HepG2 (cell line): Measurements from ENCODE around the gene SLC6A16. TPM values are rescaled to one million over a fixed set of nuclear protein-coding genes. Genes with fewer than 3 reads are reported as not detected.
A peak's percentile ranks its signal among the peaks of the same experiment; 100 is the strongest.

Experiments
- ATAC-seq: fragments of 200-7000 bp; cut with Tn5 transposase; 3 replicates; pipeline ENCODE4 v1.9.1; 2020; ENCODE audit warnings: mild to moderate bottlenecking, moderate library complexity
- BruUV-seq: library from RNA; stranded (reverse); fragments of 400-500 nt; replicated peaks from 2 replicates; lab custom pipeline; 2021; lab: Mats Ljungman, UMichigan
- CTCF ChIA-PET: fragments of 300-600 bp; formaldehyde crosslinking; extraction: SDS; loops from one replicate; lab custom pipeline; 2021; ENCODE audit warnings: low total read pairs, inconsistent platforms, low intra/inter-chr PET ratio; lab: Yijun Ruan, JAX
- POLR2A ChIA-PET: fragments of 350-600 bp; sonication (Branson Sonifier 250); formaldehyde crosslinking; loops from one replicate; lab custom pipeline; 2020; ENCODE audit warnings: antibody characterized with exemption, inconsistent platforms; lab: Yijun Ruan, JAX
- DNase-seq: peaks from one replicate; pipeline ENCODE4 v3.0.0-alpha.2; 2015; ENCODE audit warnings: low spot score
- FAIRE-seq: peaks from 3 replicates; lab custom pipeline; 2011; peaks lifted over from hg19 to GRCh38; lab: Jason Lieb, UNC
- H2AFZ ChIP-seq: one replicate; pipeline ENCODE4 v1.6.1; 2011; ENCODE audit warnings: low read length, inconsistent platforms
- H3K27ac ChIP-seq: fragments of 300-600 bp; 3 replicates; pipeline ENCODE4 v1.8.0; 2011; ENCODE audit warnings: mixed run types, mild to moderate bottlenecking, mixed read lengths, low read length, inconsistent platforms; ENCODE audit not compliant: insufficient read depth; ENCODE audit errors: extremely low read length
- H3K27me3 ChIP-seq, 2 experiments: fragments of 200-600 bp in 1 of 2; 2 replicates in 1 of 2; 3 replicates in 1 of 2; pipeline versions ENCODE4 v1.6.0 to v1.8.0; 2011; ENCODE audit warnings: low read length in 2 of 2, mild to moderate bottlenecking in 2 of 2, moderate library complexity in 2 of 2, inconsistent platforms in 1 of 2; ENCODE audit not compliant: insufficient read depth in 2 of 2, control insufficient read depth in 1 of 2
- H3K36me3 ChIP-seq, 2 experiments: fragments of 200-600 bp in 1 of 2; replicated peaks in 1 of 2; 2 replicates in 1 of 2; 3 replicates in 1 of 2; pipeline versions ENCODE4 v1.5.1 to v1.8.0; 2011; ENCODE audit warnings: low read length in 2 of 2, inconsistent platforms in 1 of 2; ENCODE audit not compliant: insufficient read depth in 2 of 2, control insufficient read depth in 1 of 2
- H3K4me1 ChIP-seq: 2 replicates; pipeline ENCODE4 v1.5.1; 2012; ENCODE audit warnings: low read length, inconsistent platforms; ENCODE audit not compliant: insufficient read depth
- H3K4me2 ChIP-seq: 2 replicates; pipeline ENCODE4 v1.6.0; 2011; ENCODE audit warnings: low read depth, low read length, inconsistent platforms
- H3K4me3 ChIP-seq, 3 experiments: fragments of 200-600 bp in 1 of 3; sonication (generic), shearing (Covaris generic) in 1 of 3; replicated peaks in 1 of 3; 2 replicates each; pipeline ENCODE4 v1.5.1; 2011 to 2016; ENCODE audit warnings: low read length in 3 of 3, inconsistent platforms in 2 of 3, low read depth in 2 of 3, mild to moderate bottlenecking in 2 of 3, control low read depth in 1 of 3, mixed read lengths in 1 of 3; ENCODE audit not compliant: insufficient read depth in 1 of 3
- H3K79me2 ChIP-seq: one replicate; pipeline ENCODE4 v1.6.1; 2011; ENCODE audit warnings: low read length, inconsistent platforms; ENCODE audit not compliant: insufficient read depth
- H3K9ac ChIP-seq: 2 replicates; pipeline ENCODE4 v1.6.0; 2011; ENCODE audit warnings: mild to moderate bottlenecking, low read depth, low read length, inconsistent platforms; ENCODE audit not compliant: insufficient read depth
- H3K9me3 ChIP-seq: 2 replicates; pipeline ENCODE4 v1.5.1; 2012; ENCODE audit warnings: mild to moderate bottlenecking, low read length
- H4K20me1 ChIP-seq: 2 replicates; pipeline ENCODE4 v1.6.0; 2011; ENCODE audit warnings: inconsistent platforms, mild to moderate bottlenecking, low read length, moderate library complexity; ENCODE audit not compliant: insufficient read depth
- ESRRA ChIP-seq: sonication (generic); formaldehyde crosslinking; IDR thresholded peaks from 2 replicates; pipeline ENCODE4 v1.5.1; 2020; ENCODE audit warnings: mild to moderate bottlenecking, low read depth, missing genetic modification reagents
- FOXO1 ChIP-seq: sonication (generic); formaldehyde crosslinking; IDR thresholded peaks from 2 replicates; pipeline ENCODE4 v1.4.0; 2020; ENCODE audit warnings: missing genetic modification reagents
- FOXP1 ChIP-seq, 2 experiments: fragments of 450-650 bp in 1 of 2; IDR thresholded peaks; 2 replicates each; pipeline ENCODE4 v1.6.1; 2017 to 2018; ENCODE audit warnings: antibody characterized with exemption in 1 of 2
- HIVEP1 ChIP-seq: sonication (generic); formaldehyde crosslinking; IDR thresholded peaks from 2 replicates; pipeline ENCODE4 v1.4.0; 2020; ENCODE audit warnings: mild to moderate bottlenecking, missing genetic modification reagents
- HOXA3 ChIP-seq: sonication (generic); formaldehyde crosslinking; IDR thresholded peaks from 2 replicates; pipeline ENCODE4 v1.5.0; 2020; ENCODE audit warnings: missing genetic modification reagents
- NFKBIZ ChIP-seq: IDR thresholded peaks from 2 replicates; pipeline ENCODE4 v1.6.1; 2018; ENCODE audit warnings: missing genetic modification reagents, missing compliant biosample characterization
- ZNF350 ChIP-seq: sonication (generic); formaldehyde crosslinking; IDR thresholded peaks from 2 replicates; pipeline ENCODE4 v1.4.0; 2020; ENCODE audit warnings: mild to moderate bottlenecking, low read depth, missing genetic modification reagents, borderline replicate concordance
- ZNF549 ChIP-seq: sonication (generic); formaldehyde crosslinking; IDR thresholded peaks from 2 replicates; pipeline ENCODE4 v1.5.0; 2020; ENCODE audit warnings: missing genetic modification reagents
- ZNF577 ChIP-seq: sonication (generic); formaldehyde crosslinking; IDR thresholded peaks from 2 replicates; pipeline ENCODE4 v1.4.0; 2020; ENCODE audit warnings: mild to moderate bottlenecking, low read depth, missing genetic modification reagents, borderline replicate concordance
- whole genome bisulfite sequencing: methylation state at CpG from one replicate; pipeline ENCODE4 v1.1.6; 2017; ENCODE audit warnings: low lambda C conversion rate; 5-methylcytosine and 5-hydroxymethylcytosine counted together
- in situ Hi-C: cut with HindIII; loops from 2 replicates; pipeline ENCODE4 v1.10.0; 2017; ENCODE audit warnings: low pct_unique_long_range_greater_than_20kb; ENCODE audit not compliant: extremely low pct_ligation_motif_present
- intact Hi-C: fragments of 100-400 bp; cut with micrococcal nuclease; formaldehyde crosslinking; loops from one replicate; pipeline ENCODE4 v1.10.0; 2022; ENCODE audit not compliant: unreplicated experiment
- polyA plus RNA-seq, 8 experiments: library from polyadenylated mRNA; depleted of rRNA in 3 of 8; stranded (reverse) in 7 of 8; unstranded in 1 of 8; fragments of >200 nt; fragmentation: Illumina TruSeq in 4 of 8; extraction: Trizol in 4 of 8; gene quantifications; 2 replicates each; pipeline versions ENCODE4 v1.2.1 to v1.2.3, GENCODE V29; 2011 to 2016; ENCODE audit warnings: low read depth in 4 of 8, missing spikeins in 1 of 8, mixed read lengths in 1 of 8; ENCODE audit not compliant: insufficient read depth in 1 of 8
- total RNA-seq, 5 experiments: library from RNA; depleted of rRNA; stranded (reverse); fragments of >200 nt; fragmentation: Illumina TruSeq; extraction: Trizol; gene quantifications; 2 replicates each; pipeline ENCODE4 v1.2.3, GENCODE V29; 2016; ENCODE audit warnings: low read depth in 1 of 5
- TF ChIP-seq, protein P1 (sequence below): sonication (generic); formaldehyde crosslinking; IDR thresholded peaks from 2 replicates; pipeline ENCODE4 v1.4.0; 2020; ENCODE audit warnings: missing genetic modification reagents
- TF ChIP-seq, protein P2 (sequence below): sonication (generic); formaldehyde crosslinking; conservative IDR thresholded peaks from 2 replicates; pipeline ENCODE4 v1.4.0; 2020; ENCODE audit warnings: mild to moderate bottlenecking, missing genetic modification reagents, moderate library complexity
- TF ChIP-seq, protein P3 (sequence below): sonication (generic); formaldehyde crosslinking; IDR thresholded peaks from 2 replicates; pipeline ENCODE4 v1.4.0; 2020; ENCODE audit warnings: missing genetic modification reagents, borderline replicate concordance

Gene SLC6A16
- total and polyA plus RNA-seq, 2 of the 13 experiments (the other 11 are each of a cell fraction or from before 2014, with no cell fraction given): 0.07 to 0.18 TPM

DNA sequence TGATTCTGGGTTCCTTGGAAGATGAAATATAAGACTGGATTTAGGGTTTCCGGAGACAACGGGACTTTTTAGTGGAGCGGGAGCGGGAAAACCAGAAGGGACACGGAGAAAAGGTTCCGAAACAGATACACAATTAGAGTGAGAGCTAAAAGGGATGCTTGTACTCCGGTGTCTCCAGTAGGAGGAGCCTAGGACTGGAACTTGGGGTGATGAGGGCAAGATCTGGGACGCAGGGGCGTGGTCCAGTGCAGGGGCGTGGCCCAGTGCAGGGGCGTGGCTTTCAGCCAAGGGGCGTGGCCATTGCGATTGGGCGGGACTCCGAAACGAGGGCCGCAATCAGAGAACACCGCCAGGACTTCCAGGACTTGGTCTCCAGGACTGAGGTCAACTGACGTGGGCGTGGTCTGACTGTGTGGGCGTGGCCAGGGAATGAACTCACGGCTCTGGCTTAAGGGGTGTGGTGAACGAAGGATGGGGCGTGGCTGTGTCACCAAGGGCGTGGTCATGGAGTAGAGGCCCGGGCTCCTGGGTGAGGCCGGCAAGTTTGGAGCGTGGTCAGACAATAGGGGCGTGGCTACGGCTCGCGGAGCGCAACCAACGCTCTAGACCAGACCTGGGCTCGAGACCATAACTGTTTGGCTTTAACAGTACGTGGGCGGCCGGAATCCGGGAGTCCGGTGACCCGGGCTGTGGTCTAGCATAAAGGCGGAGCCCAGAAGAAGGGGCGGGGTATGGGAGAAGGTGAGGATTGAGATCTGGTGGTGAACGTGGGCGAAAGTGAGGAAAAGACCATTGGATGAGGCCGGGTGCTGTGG is 38.5 kb upstream of the SLC6A16 start, which contains the start of gene DKKL1:
Gene DKKL1 (plus strand): TSS at position 610 of the 815 bp plus-strand sequence. CDS start 122 bp downstream, at position 732.
- no TSS peak for BruUV-seq
- no peaks in the 10 kb centered on the region for H3K27me3 ChIP-seq
- peak within 1 kb of the TSS; percentile 80 for H3K9ac ChIP-seq
- intact Hi-C loops (no loop called here), in situ Hi-C loops (no loop called here)
- no peak within 1 kb of the TSS for H2AFZ ChIP-seq
- no peak within 1 kb of the TSS for H3K27ac ChIP-seq
- H3K4me3 ChIP-seq: peak within 1 kb of the TSS; percentile 67 to 88 (median 87)
- 7% methylated on average over 35 of the region's 46 CpGs for WGBS
- ChIA-PET POLR2A (interaction anchor here (1.0 to 1.5 kb wide), 2 partner anchors 88 to 116 kb away, joined by 3 read pairs; partner anchors contain the start of gene PIH1D1), CTCF (no interaction called here)
- H3K4me2 ChIP-seq: peak within 1 kb of the TSS; percentile 98
- H3K9me3 ChIP-seq: no peaks in the 10 kb centered on the region
- peaks cover 24% of the 10 kb centered on the region for H3K4me1 ChIP-seq
- DNase-seq: peak; percentile 96
- FAIRE-seq: peak; percentile 97
- no peaks in the 10 kb centered on the region for H4K20me1 ChIP-seq
- peaks cover 1 to 4% of the 10 kb centered on the region in 2 experiments; a peak in 1 of 5 replicates for H3K36me3 ChIP-seq
- H3K79me2 ChIP-seq: no peaks in the 10 kb centered on the region
- ATAC-seq: peak; percentile 79
- TF ChIP-seq HOXA3 (CRISPR knock-in tag) (no peak), FOXP1 (IDR thresholded peaks at IDR 0.05) (no peak), FOXP1 (CRISPR knock-in tag; IDR thresholded peaks at IDR 0.05) (no peak), HIVEP1 (CRISPR knock-in tag) (no peak), NFKBIZ (no peak; the same call in 1 of the 2 replicates), ZNF350 (CRISPR knock-in tag) (peak; percentile 51; the same call in 1 of the 2 replicates), ESRRA (no peak), FOXO1 (CRISPR knock-in tag) (peak; percentile 19; the same call in 1 of the 2 replicates), ZNF549 (no peak), ZNF577 (no peak)
- TF ChIP-seq, protein P1, sequence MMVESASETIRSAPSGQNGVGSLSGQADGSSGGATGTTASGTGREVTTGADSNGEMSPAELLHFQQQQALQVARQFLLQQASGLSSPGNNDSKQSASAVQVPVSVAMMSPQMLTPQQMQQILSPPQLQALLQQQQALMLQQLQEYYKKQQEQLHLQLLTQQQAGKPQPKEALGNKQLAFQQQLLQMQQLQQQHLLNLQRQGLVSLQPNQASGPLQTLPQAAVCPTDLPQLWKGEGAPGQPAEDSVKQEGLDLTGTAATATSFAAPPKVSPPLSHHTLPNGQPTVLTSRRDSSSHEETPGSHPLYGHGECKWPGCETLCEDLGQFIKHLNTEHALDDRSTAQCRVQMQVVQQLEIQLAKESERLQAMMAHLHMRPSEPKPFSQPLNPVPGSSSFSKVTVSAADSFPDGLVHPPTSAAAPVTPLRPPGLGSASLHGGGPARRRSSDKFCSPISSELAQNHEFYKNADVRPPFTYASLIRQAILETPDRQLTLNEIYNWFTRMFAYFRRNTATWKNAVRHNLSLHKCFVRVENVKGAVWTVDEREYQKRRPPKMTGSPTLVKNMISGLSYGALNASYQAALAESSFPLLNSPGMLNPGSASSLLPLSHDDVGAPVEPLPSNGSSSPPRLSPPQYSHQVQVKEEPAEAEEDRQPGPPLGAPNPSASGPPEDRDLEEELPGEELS (CRISPR knock-in tag): no peak
- TF ChIP-seq, protein P2, sequence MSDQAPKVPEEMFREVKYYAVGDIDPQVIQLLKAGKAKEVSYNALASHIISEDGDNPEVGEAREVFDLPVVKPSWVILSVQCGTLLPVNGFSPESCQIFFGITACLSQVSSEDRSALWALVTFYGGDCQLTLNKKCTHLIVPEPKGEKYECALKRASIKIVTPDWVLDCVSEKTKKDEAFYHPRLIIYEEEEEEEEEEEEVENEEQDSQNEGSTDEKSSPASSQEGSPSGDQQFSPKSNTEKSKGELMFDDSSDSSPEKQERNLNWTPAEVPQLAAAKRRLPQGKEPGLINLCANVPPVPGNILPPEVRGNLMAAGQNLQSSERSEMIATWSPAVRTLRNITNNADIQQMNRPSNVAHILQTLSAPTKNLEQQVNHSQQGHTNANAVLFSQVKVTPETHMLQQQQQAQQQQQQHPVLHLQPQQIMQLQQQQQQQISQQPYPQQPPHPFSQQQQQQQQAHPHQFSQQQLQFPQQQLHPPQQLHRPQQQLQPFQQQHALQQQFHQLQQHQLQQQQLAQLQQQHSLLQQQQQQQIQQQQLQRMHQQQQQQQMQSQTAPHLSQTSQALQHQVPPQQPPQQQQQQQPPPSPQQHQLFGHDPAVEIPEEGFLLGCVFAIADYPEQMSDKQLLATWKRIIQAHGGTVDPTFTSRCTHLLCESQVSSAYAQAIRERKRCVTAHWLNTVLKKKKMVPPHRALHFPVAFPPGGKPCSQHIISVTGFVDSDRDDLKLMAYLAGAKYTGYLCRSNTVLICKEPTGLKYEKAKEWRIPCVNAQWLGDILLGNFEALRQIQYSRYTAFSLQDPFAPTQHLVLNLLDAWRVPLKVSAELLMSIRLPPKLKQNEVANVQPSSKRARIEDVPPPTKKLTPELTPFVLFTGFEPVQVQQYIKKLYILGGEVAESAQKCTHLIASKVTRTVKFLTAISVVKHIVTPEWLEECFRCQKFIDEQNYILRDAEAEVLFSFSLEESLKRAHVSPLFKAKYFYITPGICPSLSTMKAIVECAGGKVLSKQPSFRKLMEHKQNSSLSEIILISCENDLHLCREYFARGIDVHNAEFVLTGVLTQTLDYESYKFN (CRISPR knock-in tag): peak; percentile 35; the same call in 1 of the 2 replicates
- TF ChIP-seq, protein P3, sequence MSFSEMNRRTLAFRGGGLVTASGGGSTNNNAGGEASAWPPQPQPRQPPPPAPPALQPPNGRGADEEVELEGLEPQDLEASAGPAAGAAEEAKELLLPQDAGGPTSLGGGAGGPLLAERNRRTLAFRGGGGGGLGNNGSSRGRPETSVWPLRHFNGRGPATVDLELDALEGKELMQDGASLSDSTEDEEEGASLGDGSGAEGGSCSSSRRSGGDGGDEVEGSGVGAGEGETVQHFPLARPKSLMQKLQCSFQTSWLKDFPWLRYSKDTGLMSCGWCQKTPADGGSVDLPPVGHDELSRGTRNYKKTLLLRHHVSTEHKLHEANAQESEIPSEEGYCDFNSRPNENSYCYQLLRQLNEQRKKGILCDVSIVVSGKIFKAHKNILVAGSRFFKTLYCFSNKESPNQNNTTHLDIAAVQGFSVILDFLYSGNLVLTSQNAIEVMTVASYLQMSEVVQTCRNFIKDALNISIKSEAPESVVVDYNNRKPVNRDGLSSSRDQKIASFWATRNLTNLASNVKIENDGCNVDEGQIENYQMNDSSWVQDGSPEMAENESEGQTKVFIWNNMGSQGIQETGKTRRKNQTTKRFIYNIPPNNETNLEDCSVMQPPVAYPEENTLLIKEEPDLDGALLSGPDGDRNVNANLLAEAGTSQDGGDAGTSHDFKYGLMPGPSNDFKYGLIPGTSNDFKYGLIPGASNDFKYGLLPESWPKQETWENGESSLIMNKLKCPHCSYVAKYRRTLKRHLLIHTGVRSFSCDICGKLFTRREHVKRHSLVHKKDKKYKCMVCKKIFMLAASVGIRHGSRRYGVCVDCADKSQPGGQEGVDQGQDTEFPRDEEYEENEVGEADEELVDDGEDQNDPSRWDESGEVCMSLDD: no peak
